ENCODE measurements around the gene IGFLR1. TPM values are rescaled to one million over a fixed set of nuclear protein-coding genes. Genes with fewer than 3 reads are reported as not detected.

Gene IGFLR1
- total RNA-seq, 1 donor from 2014 or later, result 2.4 TPM

- DNase-seq (ENCODE audit: low read depth) (peak; percentile 96), FAIRE-seq (no peak)
- Mint-ChIP-seq H3K9me3 (ENCODE audit: unreplicated experiment) (peaks cover 2% of the 10 kb centered on the region), H3K27me3 (ENCODE audit: low read depth, unreplicated experiment) (peaks cover 25% of the 10 kb centered on the region), H3K4me1 (ENCODE audit: low read depth, unreplicated experiment) (peaks cover 2% of the 10 kb centered on the region), H3K36me3 (ENCODE audit: low read depth, unreplicated experiment) (no peaks in the 10 kb centered on the region), H3K27ac (ENCODE audit: unreplicated experiment) (peak overlapping the region; percentile 63), H3K4me3 (ENCODE audit: unreplicated experiment) (peak overlapping the region; percentile 97)
- no peaks in the 10 kb centered on the region for H3K79me2 ChIP-seq (ENCODE audit: insufficient read depth, low read length)
- no peaks in the 10 kb centered on the region for H3K36me3 ChIP-seq (ENCODE audit: insufficient read depth, low read length)
- H3K27ac ChIP-seq (ENCODE audit: low read depth, low read length), result no peak overlapping the region
- H3K4me1 ChIP-seq (ENCODE audit: insufficient read depth, low read length), result peaks cover 6% of the 10 kb centered on the region
- peak overlapping the region; percentile 92 for H2AFZ ChIP-seq (ENCODE audit: low read depth, low read length)
- H3K9ac ChIP-seq (ENCODE audit: low read length), result peak overlapping the region; percentile 59
- no peaks in the 10 kb centered on the region for H4K20me1 ChIP-seq (ENCODE audit: insufficient read depth, low read length)
- no peak for TF ChIP-seq CTCF (IDR thresholded peaks at IDR 0.05; ENCODE audit: insufficient read depth, low read depth, low read length)
- no peak for TF ChIP-seq EZH2 (IDR thresholded peaks at IDR 0.05; ENCODE audit: insufficient read depth, low read length)
- no peaks in the 10 kb centered on the region for H3K27me3 ChIP-seq (ENCODE audit: insufficient read depth, low read length)
- H3K4me3 ChIP-seq (ENCODE audit: insufficient read depth, low read depth, low read length), result peak overlapping the region; percentile 61
- no peaks in the 10 kb centered on the region for H3K9me3 ChIP-seq (ENCODE audit: insufficient read depth, low read depth, low read length)
- H3K4me2 ChIP-seq (ENCODE audit: low read length), result peak overlapping the region; percentile 91
These were observed 39.8 kb downstream of the IGFLR1 start for GRCh38 chr19:35702223-35703012.

GRCh38 chr19:35696835-35697234, 45.4 kb downstream of the IGFLR1 start:
- no peak overlapping the region for H3K4me3 Mint-ChIP-seq (ENCODE audit: unreplicated experiment)
- H3K4me1 ChIP-seq (ENCODE audit: insufficient read depth, low read length), result no peaks in the 10 kb centered on the region
- DNase-seq (ENCODE audit: low read depth), result no peak
- H3K36me3 Mint-ChIP-seq (ENCODE audit: low read depth, unreplicated experiment), result no peaks in the 10 kb centered on the region
- H3K27me3 Mint-ChIP-seq (ENCODE audit: low read depth, unreplicated experiment), result peaks cover 19% of the 10 kb centered on the region
- H3K27ac Mint-ChIP-seq (ENCODE audit: unreplicated experiment), result no peak overlapping the region
- TF ChIP-seq CTCF (IDR thresholded peaks at IDR 0.05; ENCODE audit: insufficient read depth, low read depth, low read length) (no peak), EZH2 (IDR thresholded peaks at IDR 0.05; ENCODE audit: insufficient read depth, low read length) (no peak)
- no peak overlapping the region for H3K9ac ChIP-seq (ENCODE audit: low read length)
- H3K36me3 ChIP-seq (ENCODE audit: insufficient read depth, low read length), result no peaks in the 10 kb centered on the region
- H4K20me1 ChIP-seq (ENCODE audit: insufficient read depth, low read length), result no peaks in the 10 kb centered on the region
- H3K4me3 ChIP-seq (ENCODE audit: insufficient read depth, low read depth, low read length), result no peak overlapping the region
- H3K79me2 ChIP-seq (ENCODE audit: insufficient read depth, low read length), result no peaks in the 10 kb centered on the region
- FAIRE-seq, result no peak
- H3K9me3 ChIP-seq (ENCODE audit: insufficient read depth, low read depth, low read length), result no peaks in the 10 kb centered on the region
- H3K4me2 ChIP-seq (ENCODE audit: low read length), result no peak overlapping the region
- no peaks in the 10 kb centered on the region for H3K27me3 ChIP-seq (ENCODE audit: insufficient read depth, low read length)
- H3K27ac ChIP-seq (ENCODE audit: low read depth, low read length), result no peak overlapping the region
- peaks cover 4% of the 10 kb centered on the region for H3K9me3 Mint-ChIP-seq (ENCODE audit: unreplicated experiment)
- H3K4me1 Mint-ChIP-seq (ENCODE audit: low read depth, unreplicated experiment), result no peaks in the 10 kb centered on the region
- no peak overlapping the region for H2AFZ ChIP-seq (ENCODE audit: low read depth, low read length)

- Histone ChIP-seq H3K27me3 (ENCODE audit: insufficient read depth, low read length) (no peaks in the 10 kb centered on the region), H3K4me3 (ENCODE audit: insufficient read depth, low read depth, low read length) (no peak overlapping the region), H3K9ac (ENCODE audit: low read length) (no peak overlapping the region), H3K4me2 (ENCODE audit: low read length) (no peak overlapping the region), H3K36me3 (ENCODE audit: insufficient read depth, low read length) (no peaks in the 10 kb centered on the region), H4K20me1 (ENCODE audit: insufficient read depth, low read length) (no peaks in the 10 kb centered on the region), H3K79me2 (ENCODE audit: insufficient read depth, low read length) (no peaks in the 10 kb centered on the region), H2AFZ (ENCODE audit: low read depth, low read length) (no peak overlapping the region), H3K4me1 (ENCODE audit: insufficient read depth, low read length) (no peaks in the 10 kb centered on the region), H3K27ac (ENCODE audit: low read depth, low read length) (no peak overlapping the region), H3K9me3 (ENCODE audit: insufficient read depth, low read depth, low read length) (no peaks in the 10 kb centered on the region)
- TF ChIP-seq EZH2 (IDR thresholded peaks at IDR 0.05; ENCODE audit: insufficient read depth, low read length) (no peak), CTCF (IDR thresholded peaks at IDR 0.05; ENCODE audit: insufficient read depth, low read depth, low read length) (no peak)
- Mint-ChIP-seq H3K4me1 (ENCODE audit: low read depth, unreplicated experiment) (no peaks in the 10 kb centered on the region), H3K27me3 (ENCODE audit: low read depth, unreplicated experiment) (peaks cover 19% of the 10 kb centered on the region), H3K9me3 (ENCODE audit: unreplicated experiment) (peaks cover 4% of the 10 kb centered on the region), H3K27ac (ENCODE audit: unreplicated experiment) (no peak overlapping the region), H3K4me3 (ENCODE audit: unreplicated experiment) (no peak overlapping the region), H3K36me3 (ENCODE audit: low read depth, unreplicated experiment) (no peaks in the 10 kb centered on the region)
- DNase-seq (ENCODE audit: low read depth) (no peak), FAIRE-seq (no peak)
These were observed 46.3 kb downstream of the IGFLR1 start for GRCh38 chr19:35695895-35696422.

Measured in astrocyte (in vitro differentiated cells and primary cell).